Subcutaneous adipose tissue (tissue), 4 donors: ENCODE results near the gene SIGLEC7. TPM values are rescaled to one million over a fixed set of nuclear protein-coding genes. Genes with fewer than 3 reads are reported as not detected.

Source experiments
- CTCF ChIP-seq: fragments of 450-650 bp; IDR thresholded peaks from one replicate; pipeline ENCODE4 v1.5.1; 2016; ENCODE audit warnings: low read depth, mild to moderate bottlenecking, control low read depth, antibody characterized with exemption, moderate library complexity
- total RNA-seq, 4 donors: library from RNA; depleted of rRNA; stranded (reverse); fragments of >200 nt; gene quantifications; one replicate each; pipeline ENCODE4 v1.1.0, GENCODE V29; 2016

Gene SIGLEC7
- total RNA-seq, 4 donors from 2014 or later: 0.57 to 13.4 (median 4.2) TPM

GRCh38 chr19:51097796-51098195 lies 44.3 kb upstream of the SIGLEC7 start:
- no peak for TF ChIP-seq CTCF

- TF ChIP-seq CTCF: no peak
These were observed 43.6 kb upstream of the SIGLEC7 start for GRCh38 chr19:51098365-51099046.

GRCh38 chr19:51099047-51099382 lies 43.1 kb upstream of the SIGLEC7 start:
- TF ChIP-seq CTCF: no peak

- no peak for TF ChIP-seq CTCF
These were observed 41.5 kb upstream of the SIGLEC7 start for GRCh38 chr19:51100601-51101000.

- no peak for TF ChIP-seq CTCF
These were observed 40.8 kb upstream of the SIGLEC7 start for GRCh38 chr19:51101171-51101865.

GRCh38 chr19:51102991-51103390 lies 39.1 kb upstream of the SIGLEC7 start:
- TF ChIP-seq CTCF: no peak

- no peak for TF ChIP-seq CTCF
These were observed 38.2 kb upstream of the SIGLEC7 start for GRCh38 chr19:51103926-51104341.
